ENCODE measurements around the gene TRAF3IP1.

TRAF3IP1 gene

DNA sequence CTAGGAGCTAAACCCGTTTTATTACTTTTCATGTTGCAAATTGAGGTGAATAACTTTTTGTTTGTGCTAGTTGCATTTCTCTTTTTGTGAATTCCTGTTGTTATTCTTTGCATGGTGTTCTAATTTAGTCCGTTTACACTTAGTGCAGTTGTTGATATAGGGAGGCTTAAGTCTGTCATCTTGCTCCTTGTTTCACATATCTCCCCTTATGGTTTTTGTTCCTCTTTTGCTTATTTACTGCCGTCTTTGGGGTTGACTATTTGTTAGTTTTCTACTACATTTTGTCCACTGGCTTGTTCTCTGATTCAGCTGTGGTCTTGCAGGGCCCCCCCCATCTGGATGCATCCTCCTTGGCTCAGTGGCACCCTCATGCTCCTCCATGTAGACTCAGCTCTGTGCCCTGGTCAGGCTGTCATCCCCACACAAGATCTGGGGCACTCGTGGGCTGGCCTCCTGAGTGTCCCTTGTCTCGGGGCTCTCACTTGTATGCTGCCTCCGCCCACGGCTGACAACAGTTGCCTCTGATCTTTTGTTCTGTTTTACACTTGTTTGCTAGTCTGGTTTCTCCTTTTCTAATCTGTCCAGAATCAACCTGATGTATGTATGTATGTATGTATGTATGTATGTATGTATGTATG, 63.5 kb downstream of the TRAF3IP1 start:
- H3K4me3 ChIP-seq (ENCODE audit: low read depth, low read length), result no peak overlapping the region
- no peak overlapping the region for H3K9ac ChIP-seq (ENCODE audit: low read length)
- peaks cover 19% of the 10 kb centered on the region for H3K4me1 ChIP-seq (ENCODE audit: control insufficient read depth, insufficient read depth, low read length)
- H3K36me3 ChIP-seq (ENCODE audit: control insufficient read depth, insufficient read depth, low read length), result peaks cover 3% of the 10 kb centered on the region; the same call in 1 of the 2 replicates
- H3K27ac ChIP-seq (ENCODE audit: low read depth, low read length), result no peak overlapping the region
- H3K9me3 ChIP-seq (ENCODE audit: control insufficient read depth, insufficient read depth, low read depth, low read length), result peaks cover 6% of the 10 kb centered on the region; the same call in 1 of the 2 replicates
- no peaks in the 10 kb centered on the region for H3K27me3 ChIP-seq (ENCODE audit: control insufficient read depth, insufficient read depth, low read length)

- Histone ChIP-seq H3K9ac (ENCODE audit: low read length) (no peak overlapping the region), H3K4me3 (ENCODE audit: low read depth, low read length) (no peak overlapping the region), H3K9me3 (ENCODE audit: control insufficient read depth, insufficient read depth, low read depth, low read length) (peaks cover 6% of the 10 kb centered on the region; the same call in 1 of the 2 replicates)
Observed at GRCh38 chr2:238387332-238387731, 67.0 kb downstream of the TRAF3IP1 start.

DNA sequence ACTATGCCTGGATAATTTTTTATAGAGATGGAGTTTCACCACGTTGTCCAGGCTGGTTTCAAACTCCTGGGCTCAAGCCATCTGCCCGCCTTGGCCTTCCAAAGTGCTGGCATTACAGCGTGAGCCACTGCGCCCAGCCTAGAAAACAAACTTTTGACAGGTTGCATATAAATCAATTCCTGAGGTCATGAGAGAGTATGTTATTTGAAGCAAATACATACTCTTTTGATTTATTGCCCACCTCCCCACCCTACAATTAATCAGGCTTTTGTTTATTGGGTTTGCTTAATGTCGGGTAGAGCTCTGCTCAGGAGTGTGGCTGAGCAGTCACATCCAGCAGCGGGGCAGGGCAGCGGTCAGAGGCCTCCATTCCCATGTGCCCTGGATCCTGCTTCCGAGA, 68.5 kb downstream of the TRAF3IP1 start:
- no peaks in the 10 kb centered on the region for H3K27me3 ChIP-seq (ENCODE audit: control insufficient read depth, insufficient read depth, low read length)
- no peak overlapping the region for H3K27ac ChIP-seq (ENCODE audit: low read depth, low read length)
- H3K9me3 ChIP-seq (ENCODE audit: control insufficient read depth, insufficient read depth, low read depth, low read length), result no peaks in the 10 kb centered on the region
- no peaks in the 10 kb centered on the region for H3K36me3 ChIP-seq (ENCODE audit: control insufficient read depth, insufficient read depth, low read length)
- no peak overlapping the region for H3K9ac ChIP-seq (ENCODE audit: low read length)
- no peaks in the 10 kb centered on the region for H3K4me1 ChIP-seq (ENCODE audit: control insufficient read depth, insufficient read depth, low read length)
- H3K4me3 ChIP-seq (ENCODE audit: low read depth, low read length), result no peak overlapping the region

More at GRCh38 chr2:238387332-238387731, 67.0 kb downstream of the TRAF3IP1 start:
- no peaks in the 10 kb centered on the region for H3K4me1 ChIP-seq (ENCODE audit: control insufficient read depth, insufficient read depth, low read length)
- H3K36me3 ChIP-seq (ENCODE audit: control insufficient read depth, insufficient read depth, low read length), result peaks cover 3% of the 10 kb centered on the region; the same call in 1 of the 2 replicates
- no peaks in the 10 kb centered on the region for H3K27me3 ChIP-seq (ENCODE audit: control insufficient read depth, insufficient read depth, low read length)
- H3K27ac ChIP-seq (ENCODE audit: low read depth, low read length), result no peak overlapping the region

GRCh38 chr2:238389988-238390589, 69.8 kb downstream of the TRAF3IP1 start:
- Histone ChIP-seq H3K4me3 (ENCODE audit: low read depth, low read length) (no peak overlapping the region), H3K9ac (ENCODE audit: low read length) (no peak overlapping the region), H3K27ac (ENCODE audit: low read depth, low read length) (no peak overlapping the region), H3K36me3 (ENCODE audit: control insufficient read depth, insufficient read depth, low read length) (no peaks in the 10 kb centered on the region), H3K9me3 (ENCODE audit: control insufficient read depth, insufficient read depth, low read depth, low read length) (no peaks in the 10 kb centered on the region), H3K27me3 (ENCODE audit: control insufficient read depth, insufficient read depth, low read length) (no peaks in the 10 kb centered on the region), H3K4me1 (ENCODE audit: control insufficient read depth, insufficient read depth, low read length) (no peaks in the 10 kb centered on the region)

GRCh38 chr2:238391042-238391689, 70.8 kb downstream of the TRAF3IP1 start:
- no peak overlapping the region for H3K27ac ChIP-seq (ENCODE audit: low read depth, low read length)
- H3K9me3 ChIP-seq (ENCODE audit: control insufficient read depth, insufficient read depth, low read depth, low read length), result no peaks in the 10 kb centered on the region
- H3K36me3 ChIP-seq (ENCODE audit: control insufficient read depth, insufficient read depth, low read length), result no peaks in the 10 kb centered on the region

DNA sequence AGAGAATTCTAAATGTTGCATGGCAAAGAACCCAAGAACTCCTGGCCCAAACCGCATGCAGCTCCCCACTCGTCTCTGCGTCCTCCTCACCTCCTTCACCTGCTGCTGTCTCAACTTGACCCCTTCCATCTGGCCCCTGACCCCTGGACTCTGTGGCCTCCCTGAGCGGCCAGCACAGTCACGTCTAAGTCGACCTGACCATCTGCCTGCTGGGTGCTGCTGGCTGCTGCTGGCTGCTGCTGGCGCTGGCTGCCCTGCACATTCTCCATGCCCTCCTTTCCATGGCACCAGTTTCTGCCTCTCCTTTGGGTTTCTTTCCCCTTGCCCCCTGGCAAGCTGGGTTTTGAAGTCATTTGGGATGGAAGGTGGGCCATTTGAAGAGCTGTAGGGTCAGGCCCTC, 76.3 kb downstream of the TRAF3IP1 start:
- Histone ChIP-seq H3K4me1 (ENCODE audit: control insufficient read depth, insufficient read depth, low read length) (no peaks in the 10 kb centered on the region), H3K4me3 (ENCODE audit: low read depth, low read length) (no peak overlapping the region), H3K9ac (ENCODE audit: low read length) (no peak overlapping the region), H3K36me3 (ENCODE audit: control insufficient read depth, insufficient read depth, low read length) (no peaks in the 10 kb centered on the region), H3K27ac (ENCODE audit: low read depth, low read length) (no peak overlapping the region), H3K9me3 (ENCODE audit: control insufficient read depth, insufficient read depth, low read depth, low read length) (no peaks in the 10 kb centered on the region), H3K27me3 (ENCODE audit: control insufficient read depth, insufficient read depth, low read length) (no peaks in the 10 kb centered on the region)

More at GRCh38 chr2:238391042-238391689, 70.8 kb downstream of the TRAF3IP1 start:
- Histone ChIP-seq H3K9ac (ENCODE audit: low read length) (no peak overlapping the region), H3K4me1 (ENCODE audit: control insufficient read depth, insufficient read depth, low read length) (no peaks in the 10 kb centered on the region), H3K27me3 (ENCODE audit: control insufficient read depth, insufficient read depth, low read length) (no peaks in the 10 kb centered on the region), H3K4me3 (ENCODE audit: low read depth, low read length) (no peak overlapping the region)

DNA sequence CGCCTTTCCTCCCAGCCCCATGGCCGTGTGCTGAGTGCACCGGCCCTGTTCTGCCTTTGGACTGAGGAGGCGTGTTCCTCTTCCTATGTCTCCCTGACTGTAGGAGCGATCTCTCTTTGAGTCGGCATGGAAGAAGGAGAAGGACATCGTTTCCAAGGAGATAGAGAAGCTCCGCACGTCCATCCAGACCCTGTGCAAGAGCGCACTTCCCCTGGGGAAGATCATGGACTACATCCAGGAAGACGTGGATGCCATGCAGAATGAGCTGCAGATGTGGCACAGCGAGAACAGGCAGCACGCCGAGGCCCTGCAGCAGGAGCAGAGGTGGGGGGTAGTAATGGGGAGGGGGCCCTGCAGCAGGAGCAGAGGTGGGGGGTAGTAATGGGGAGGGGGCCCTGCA, 77.0 kb downstream of the TRAF3IP1 start:
- Histone ChIP-seq H3K4me1 (ENCODE audit: control insufficient read depth, insufficient read depth, low read length) (no peaks in the 10 kb centered on the region), H3K9me3 (ENCODE audit: control insufficient read depth, insufficient read depth, low read depth, low read length) (no peaks in the 10 kb centered on the region), H3K9ac (ENCODE audit: low read length) (no peak overlapping the region), H3K27ac (ENCODE audit: low read depth, low read length) (no peak overlapping the region), H3K4me3 (ENCODE audit: low read depth, low read length) (no peak overlapping the region), H3K36me3 (ENCODE audit: control insufficient read depth, insufficient read depth, low read length) (no peaks in the 10 kb centered on the region), H3K27me3 (ENCODE audit: control insufficient read depth, insufficient read depth, low read length) (no peaks in the 10 kb centered on the region)

DNA sequence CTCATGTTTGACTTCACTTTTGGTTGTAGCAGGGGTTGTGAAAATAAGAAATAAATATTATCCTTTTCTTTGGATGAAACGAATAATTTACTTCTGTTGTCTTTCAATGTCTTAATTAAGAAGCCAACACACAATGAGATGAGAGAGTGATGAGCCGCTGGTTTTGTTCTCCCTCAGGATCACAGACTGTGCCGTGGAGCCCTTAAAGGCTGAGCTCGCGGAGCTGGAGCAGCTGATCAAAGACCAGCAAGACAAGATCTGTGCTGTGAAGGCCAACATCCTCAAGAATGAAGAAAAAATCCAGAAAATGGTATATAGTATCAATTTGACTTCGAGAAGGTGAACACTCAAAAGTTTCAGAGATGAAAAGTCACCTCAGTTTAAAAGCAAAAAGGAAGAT, 78.3 kb downstream of the TRAF3IP1 start:
- Histone ChIP-seq H3K27me3 (ENCODE audit: control insufficient read depth, insufficient read depth, low read length) (no peaks in the 10 kb centered on the region), H3K9ac (ENCODE audit: low read length) (no peak overlapping the region), H3K36me3 (ENCODE audit: control insufficient read depth, insufficient read depth, low read length) (no peaks in the 10 kb centered on the region), H3K27ac (ENCODE audit: low read depth, low read length) (no peak overlapping the region), H3K4me3 (ENCODE audit: low read depth, low read length) (no peak overlapping the region), H3K4me1 (ENCODE audit: control insufficient read depth, insufficient read depth, low read length) (no peaks in the 10 kb centered on the region), H3K9me3 (ENCODE audit: control insufficient read depth, insufficient read depth, low read depth, low read length) (no peaks in the 10 kb centered on the region)

DNA sequence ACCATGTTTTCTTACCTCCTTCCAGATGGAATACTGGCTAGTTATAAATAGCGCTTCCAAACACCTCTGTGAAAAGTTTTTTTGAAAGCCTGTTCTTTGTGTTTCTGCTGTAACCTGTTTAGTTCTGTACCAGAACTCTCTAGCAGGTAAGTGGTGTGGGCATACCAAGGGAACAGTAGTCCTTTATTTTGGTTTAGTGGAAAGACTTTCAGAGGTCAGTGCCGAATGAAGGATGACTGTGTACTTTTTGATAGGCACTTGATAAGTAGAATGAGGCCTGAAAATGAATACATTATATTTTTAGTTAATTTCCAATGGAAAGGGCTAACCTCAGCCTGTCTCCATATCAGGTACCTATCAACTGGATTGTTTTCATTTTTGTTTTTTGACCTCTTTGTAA, 78.8 kb downstream of the TRAF3IP1 start:
- Histone ChIP-seq H3K27ac (ENCODE audit: low read depth, low read length) (no peak overlapping the region), H3K36me3 (ENCODE audit: control insufficient read depth, insufficient read depth, low read length) (no peaks in the 10 kb centered on the region), H3K9me3 (ENCODE audit: control insufficient read depth, insufficient read depth, low read depth, low read length) (no peaks in the 10 kb centered on the region), H3K4me1 (ENCODE audit: control insufficient read depth, insufficient read depth, low read length) (no peaks in the 10 kb centered on the region), H3K4me3 (ENCODE audit: low read depth, low read length) (no peak overlapping the region), H3K9ac (ENCODE audit: low read length) (no peak overlapping the region), H3K27me3 (ENCODE audit: control insufficient read depth, insufficient read depth, low read length) (no peaks in the 10 kb centered on the region)

- Histone ChIP-seq H3K36me3 (ENCODE audit: control insufficient read depth, insufficient read depth, low read length) (no peaks in the 10 kb centered on the region), H3K9ac (ENCODE audit: low read length) (no peak overlapping the region), H3K9me3 (ENCODE audit: control insufficient read depth, insufficient read depth, low read depth, low read length) (no peaks in the 10 kb centered on the region), H3K27ac (ENCODE audit: low read depth, low read length) (no peak overlapping the region), H3K4me1 (ENCODE audit: control insufficient read depth, insufficient read depth, low read length) (peaks cover 5% of the 10 kb centered on the region; the same call in 1 of the 2 replicates), H3K4me3 (ENCODE audit: low read depth, low read length) (no peak overlapping the region), H3K27me3 (ENCODE audit: control insufficient read depth, insufficient read depth, low read length) (no peaks in the 10 kb centered on the region)
Observed at GRCh38 chr2:238401551-238401950, 81.2 kb downstream of the TRAF3IP1 start.

Measured in HUES6 (cell line).